ENCODE results near the gene RIOK2.

Gene RIOK2

DNA sequence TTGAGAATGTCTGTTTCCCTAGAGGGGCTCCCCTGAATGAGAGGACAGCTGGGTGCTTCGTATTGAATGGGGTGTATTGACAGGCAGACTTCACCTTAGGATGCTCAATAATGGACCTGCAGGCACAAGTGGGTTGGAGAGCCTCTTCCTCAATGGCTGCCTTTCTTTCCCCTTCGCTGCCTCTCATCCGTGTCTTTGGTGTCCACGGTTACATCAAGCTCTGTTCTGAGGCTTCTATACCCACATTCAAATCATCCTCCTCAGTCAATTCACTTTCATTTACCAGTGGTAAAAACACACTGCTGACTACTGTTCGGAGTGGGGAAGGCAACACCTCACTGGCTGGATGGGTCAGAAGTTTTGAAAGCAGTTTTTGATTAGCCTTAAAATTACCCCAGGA is 61.2 kb downstream of the RIOK2 start:
- no peak for DNase-seq

GRCh38 chr5:97120195-97120594 is 62.9 kb downstream of the RIOK2 start:
- DNase-seq, result no peak

- DNase-seq, result no peak
These were observed 64.0 kb downstream of the RIOK2 start for GRCh38 chr5:97119007-97119390.

- no peak for DNase-seq
These were observed 64.6 kb downstream of the RIOK2 start for GRCh38 chr5:97118261-97119006.

GRCh38 chr5:97115932-97116331 is 67.1 kb downstream of the RIOK2 start:
- DNase-seq, result no peak

DNA sequence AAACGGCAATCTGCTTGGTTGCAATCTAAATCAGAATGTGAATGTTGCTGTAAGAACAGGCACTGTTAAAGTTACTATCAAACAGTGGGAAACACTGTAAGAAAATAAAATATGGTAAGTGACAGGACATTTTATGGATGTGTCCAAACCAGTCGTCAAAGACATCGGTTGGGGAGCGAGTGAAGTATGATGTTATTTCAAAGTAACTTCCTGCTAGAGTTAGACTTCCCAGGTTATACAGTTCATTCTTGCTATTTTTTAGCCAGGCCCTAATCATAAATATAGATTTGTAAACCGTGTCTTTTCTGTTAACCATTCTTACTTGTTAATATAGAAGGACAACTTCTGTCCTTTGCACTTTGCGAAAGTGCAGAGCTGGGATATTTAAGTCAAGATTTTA is 70.8 kb downstream of the RIOK2 start:
- DNase-seq, result no peak

DNA sequence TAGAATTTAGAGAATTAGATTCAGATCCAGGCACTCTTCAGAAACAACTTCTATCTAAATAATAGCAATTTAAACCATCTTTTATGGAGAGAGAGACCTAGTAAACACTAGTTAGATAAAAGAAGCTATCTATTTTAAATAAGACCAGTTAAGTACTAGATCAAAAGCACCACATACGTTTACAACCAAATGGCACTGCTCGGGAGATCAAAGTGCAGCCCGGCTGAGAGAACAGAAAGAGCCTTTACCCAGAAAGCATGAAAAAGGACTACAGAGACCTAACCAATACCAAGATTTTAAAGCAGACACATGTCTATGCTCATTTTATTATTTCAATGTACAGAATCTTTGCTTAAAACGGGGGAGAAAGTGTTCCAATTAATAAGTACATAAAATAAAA is 71.4 kb downstream of the RIOK2 start:
- DNase-seq, result no peak

- DNase-seq, result no peak
These were observed 72.0 kb downstream of the RIOK2 start for GRCh38 chr5:97111004-97111403.
